ENCODE data around the gene MAP2K7.
"Not testable (repeated sequence)": the region's sequence is repeated elsewhere in the genome, so short reads cannot be mapped to it uniquely, and the experiment has no call there.

Gene MAP2K7

GRCh38 chr19:7920519-7921301 lies 17.0 kb downstream of the MAP2K7 start:
- peak; percentile 100 for DNase-seq

DNA sequence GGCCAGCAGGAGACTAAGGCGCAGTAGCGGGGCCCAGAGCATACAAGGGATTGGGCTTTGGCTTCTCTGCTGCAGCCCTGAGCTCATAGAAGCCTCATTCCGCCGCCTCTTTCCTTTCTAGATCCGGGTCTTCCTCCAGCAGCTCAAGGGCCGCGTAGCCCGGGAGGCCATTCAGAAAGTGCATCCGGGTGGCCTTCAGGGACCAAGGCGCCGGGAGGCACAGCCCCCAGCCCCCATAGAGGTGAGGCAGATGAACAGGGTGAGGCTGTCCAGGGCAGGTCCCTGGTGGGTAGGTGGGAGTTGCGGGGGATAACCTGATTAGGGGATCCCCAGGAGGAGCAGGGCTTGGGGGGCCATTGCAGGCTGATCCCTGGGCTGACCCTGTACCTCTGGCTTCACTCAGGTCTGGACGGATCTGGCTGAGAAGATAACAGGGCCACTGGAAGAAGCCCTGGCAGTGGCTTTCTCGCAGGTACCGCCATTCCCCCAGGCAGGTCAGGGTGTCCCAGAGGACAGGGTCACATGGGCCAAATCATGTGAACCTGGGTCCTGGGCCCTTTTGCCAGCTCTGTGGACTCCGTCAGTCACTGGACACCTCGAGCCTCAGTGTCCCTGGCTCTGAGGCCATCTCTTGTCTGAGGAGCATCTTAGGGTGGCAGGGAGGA lies 17.8 kb downstream of the MAP2K7 start:
- DNase-seq, result no peak

- DNase-seq, result no peak
These were observed 18.5 kb downstream of the MAP2K7 start for GRCh38 chr19:7921967-7922835.

- DNase-seq, result no peak
These were observed 19.1 kb downstream of the MAP2K7 start for GRCh38 chr19:7922836-7923195.

GRCh38 chr19:7923295-7924191 lies 19.9 kb downstream of the MAP2K7 start:
- no peak for DNase-seq

GRCh38 chr19:7924241-7924640 lies 20.6 kb downstream of the MAP2K7 start:
- DNase-seq, result no peak

- no peak for DNase-seq
These were observed 21.0 kb downstream of the MAP2K7 start for GRCh38 chr19:7924651-7925170.

GRCh38 chr19:7925171-7925851 lies 21.6 kb downstream of the MAP2K7 start:
- DNase-seq, result peak; percentile 76

DNA sequence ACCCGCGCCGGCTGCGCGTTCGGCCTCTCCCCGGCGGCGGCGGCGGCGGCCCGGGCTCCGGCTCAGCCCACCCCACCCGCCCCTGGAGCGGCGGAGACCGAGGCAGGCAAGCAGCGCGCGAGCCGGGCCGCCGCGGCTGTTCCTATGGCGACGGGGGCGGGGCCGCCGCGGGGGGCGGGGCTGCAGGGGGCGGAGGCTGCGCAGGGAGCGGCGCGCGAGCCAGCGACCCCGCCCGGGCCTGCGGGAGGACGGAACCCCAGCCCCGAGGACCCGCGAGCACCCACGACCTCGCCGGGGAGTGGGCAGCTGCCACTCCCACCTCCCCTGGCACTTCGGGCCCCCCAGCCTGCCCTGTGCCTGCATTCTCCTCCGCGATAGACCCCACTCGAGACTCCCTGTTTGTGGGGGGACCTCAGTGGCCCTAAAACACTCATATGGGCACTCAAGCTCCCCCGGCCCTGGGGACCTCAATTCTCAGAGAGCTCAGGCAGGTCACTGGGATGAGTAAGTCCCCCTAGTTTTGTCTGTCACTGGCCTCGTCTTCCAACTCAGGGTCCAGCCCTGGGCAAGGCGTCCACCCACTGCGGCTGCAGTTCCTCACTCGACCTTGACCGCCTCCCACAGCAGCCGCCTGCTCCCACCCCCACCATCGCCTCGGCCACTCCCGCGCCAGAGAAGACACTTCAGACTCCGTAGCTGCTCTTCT lies 22.5 kb downstream of the MAP2K7 start, which contains the start of gene CTXN1:
Gene CTXN1 (minus strand): TSS at position 115 of the 706 bp plus-strand sequence. CDS start 597 bp downstream, outside the sequence.
- DNase-seq, result peak; percentile 79

- no peak for DNase-seq
These were observed 23.3 kb downstream of the MAP2K7 start for GRCh38 chr19:7926727-7927604.

GRCh38 chr19:7927605-7928333 lies 24.1 kb downstream of the MAP2K7 start:
- DNase-seq, result no peak

- no peak for DNase-seq
These were observed 24.6 kb downstream of the MAP2K7 start for GRCh38 chr19:7928334-7928706.

- peak; percentile 82 for DNase-seq
These were observed 25.3 kb downstream of the MAP2K7 start for GRCh38 chr19:7928741-7929701.

DNA sequence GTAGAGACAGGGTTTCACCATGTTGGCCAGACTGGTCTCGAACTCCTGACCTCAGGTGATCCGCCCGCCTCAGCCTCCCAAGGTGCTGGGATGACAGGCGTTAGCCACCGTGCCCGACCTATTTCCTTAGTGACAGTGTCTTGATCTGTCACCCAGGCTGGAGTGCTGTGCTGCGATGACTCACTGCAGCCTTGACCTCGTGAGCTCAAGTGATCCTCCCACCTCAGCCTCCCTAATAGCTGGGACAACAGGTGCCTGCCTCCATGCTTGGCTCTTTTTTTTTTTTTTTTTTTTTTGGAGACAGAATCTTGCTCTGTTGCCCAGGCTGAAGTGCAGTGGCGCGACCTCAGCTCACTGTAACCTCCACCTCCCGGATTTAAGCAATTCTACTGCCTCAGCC lies 26.4 kb downstream of the MAP2K7 start:
- not testable (repeated sequence) for DNase-seq

- no peak for DNase-seq
These were observed 27.1 kb downstream of the MAP2K7 start for GRCh38 chr19:7930765-7931164.

DNA sequence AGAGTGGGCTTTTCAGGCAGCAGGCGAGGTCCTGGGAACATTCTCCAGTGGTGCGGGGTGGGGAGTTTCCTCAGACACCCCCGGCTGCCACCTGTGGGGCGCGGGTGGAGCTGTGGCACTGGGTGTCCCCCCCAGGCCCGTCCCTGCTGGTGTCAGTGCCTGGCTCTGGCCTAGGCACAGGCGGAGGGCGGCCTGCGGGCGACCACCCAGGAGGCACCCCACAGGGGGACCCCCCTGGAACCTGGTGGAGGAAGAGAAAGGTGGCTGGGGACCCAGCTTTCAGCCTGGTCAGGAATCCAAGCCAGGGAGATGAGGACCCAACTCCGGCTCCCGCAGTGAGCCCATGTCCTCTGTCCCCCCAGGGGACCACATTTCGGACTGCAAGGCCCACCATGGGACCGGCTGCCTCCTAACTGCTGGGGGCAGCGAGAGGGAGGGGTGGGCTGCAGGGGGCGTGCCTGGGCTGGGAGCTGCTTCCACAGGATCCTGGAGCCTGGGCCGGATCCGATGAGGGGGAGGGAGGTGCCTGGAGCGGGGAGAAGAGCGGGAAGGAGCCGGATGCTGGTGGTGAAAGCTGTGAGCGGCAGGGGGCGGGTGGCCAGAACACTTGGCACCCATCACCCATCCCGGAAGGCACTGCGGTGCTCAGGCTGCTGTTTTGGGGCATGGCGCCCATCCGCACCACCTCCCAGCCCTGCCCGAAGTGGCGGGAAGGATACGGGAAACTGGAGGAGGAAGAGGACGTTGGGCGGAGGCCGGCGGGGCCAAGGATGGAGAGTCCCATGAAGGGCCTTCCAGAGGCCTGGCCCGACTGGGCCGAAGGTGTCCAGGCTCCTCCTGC lies 27.8 kb downstream of the MAP2K7 start:
- no peak for DNase-seq

All from activated CD4-positive, alpha-beta T cell treated with anti-CD3 and anti-CD28 coated beads, Interleukin-2, amount 50 U/mL, for 1 hour (primary cell).